Measurements from ENCODE around the gene SLC37A1.

The SLC37A1 gene

GRCh38 chr21:42525676-42526378, 12.2 kb downstream of the SLC37A1 start:
- in situ Hi-C loops (cut with MboI; ENCODE audit: low sequenced_read_pairs): no loop called here

- in situ Hi-C loops (cut with MboI; ENCODE audit: low sequenced_read_pairs): no loop called here
Measured at GRCh38 chr21:42526379-42526727, 12.7 kb downstream of the SLC37A1 start.

- in situ Hi-C loops (cut with MboI; ENCODE audit: low sequenced_read_pairs): no loop called here
Measured at GRCh38 chr21:42527127-42527488, 13.5 kb downstream of the SLC37A1 start.

GRCh38 chr21:42527489-42528158, 14.0 kb downstream of the SLC37A1 start:
- in situ Hi-C loops (cut with MboI; ENCODE audit: low sequenced_read_pairs): no loop called here

GRCh38 chr21:42530167-42530518, 16.5 kb downstream of the SLC37A1 start:
- in situ Hi-C loops (cut with MboI; ENCODE audit: low sequenced_read_pairs): no loop called here

GRCh38 chr21:42531771-42532170, 18.1 kb downstream of the SLC37A1 start:
- in situ Hi-C loops (cut with MboI; ENCODE audit: low sequenced_read_pairs): no loop called here

- in situ Hi-C loops (cut with MboI; ENCODE audit: low sequenced_read_pairs): no loop called here
Measured at GRCh38 chr21:42532466-42533181, 19.0 kb downstream of the SLC37A1 start.

- in situ Hi-C loops (cut with MboI; ENCODE audit: low sequenced_read_pairs): no loop called here
Measured at GRCh38 chr21:42533306-42533962, 19.8 kb downstream of the SLC37A1 start.

GRCh38 chr21:42533963-42534355, 20.3 kb downstream of the SLC37A1 start:
- in situ Hi-C loops (cut with MboI; ENCODE audit: low sequenced_read_pairs): no loop called here

GRCh38 chr21:42534421-42535378, 21.0 kb downstream of the SLC37A1 start:
- in situ Hi-C loops (cut with MboI; ENCODE audit: low sequenced_read_pairs): no loop called here

- in situ Hi-C loops (cut with MboI; ENCODE audit: low sequenced_read_pairs): no loop called here
Measured at GRCh38 chr21:42535602-42536171, 22.0 kb downstream of the SLC37A1 start.

GRCh38 chr21:42536601-42537000, 22.9 kb downstream of the SLC37A1 start:
- in situ Hi-C loops (cut with MboI; ENCODE audit: low sequenced_read_pairs): no loop called here

- in situ Hi-C loops (cut with MboI; ENCODE audit: low sequenced_read_pairs): no loop called here
Measured at GRCh38 chr21:42537106-42537742, 23.6 kb downstream of the SLC37A1 start.

GRCh38 chr21:42538479-42539275, 25.0 kb downstream of the SLC37A1 start:
- in situ Hi-C loops (cut with MboI; ENCODE audit: low sequenced_read_pairs): no loop called here

- in situ Hi-C loops (cut with MboI; ENCODE audit: low sequenced_read_pairs): no loop called here
Measured at GRCh38 chr21:42539342-42539741, 25.7 kb downstream of the SLC37A1 start.

- in situ Hi-C loops (cut with MboI; ENCODE audit: low sequenced_read_pairs): no loop called here
Measured at GRCh38 chr21:42539931-42540343, 26.3 kb downstream of the SLC37A1 start.

GRCh38 chr21:42540396-42540795, 26.7 kb downstream of the SLC37A1 start:
- in situ Hi-C loops (cut with MboI; ENCODE audit: low sequenced_read_pairs): no loop called here

- in situ Hi-C loops (cut with MboI; ENCODE audit: low sequenced_read_pairs): no loop called here
Measured at GRCh38 chr21:42541174-42541573, 27.5 kb downstream of the SLC37A1 start.

GRCh38 chr21:42541618-42542017, 28.0 kb downstream of the SLC37A1 start:
- in situ Hi-C loops (cut with MboI; ENCODE audit: low sequenced_read_pairs): no loop called here
